Measurements from ENCODE around the gene PPDPF. TPM values are rescaled to one million over a fixed set of nuclear protein-coding genes. Genes with fewer than 3 reads are reported as not detected.
"Not testable (repeated sequence)": the region's sequence is repeated elsewhere in the genome, so short reads cannot be mapped to it uniquely, and the experiment has no call there.

The PPDPF gene
- total RNA-seq, 1 experiment from 2014 or later: 38.0 TPM

GRCh38 chr20:63556873-63557478, 36.4 kb downstream of the PPDPF start:
- DNase-seq (ENCODE audit: low spot score): no peak
- in situ Hi-C loops (cut with HindIII; ENCODE audit: low sequenced_read_pairs): no loop called here

DNA sequence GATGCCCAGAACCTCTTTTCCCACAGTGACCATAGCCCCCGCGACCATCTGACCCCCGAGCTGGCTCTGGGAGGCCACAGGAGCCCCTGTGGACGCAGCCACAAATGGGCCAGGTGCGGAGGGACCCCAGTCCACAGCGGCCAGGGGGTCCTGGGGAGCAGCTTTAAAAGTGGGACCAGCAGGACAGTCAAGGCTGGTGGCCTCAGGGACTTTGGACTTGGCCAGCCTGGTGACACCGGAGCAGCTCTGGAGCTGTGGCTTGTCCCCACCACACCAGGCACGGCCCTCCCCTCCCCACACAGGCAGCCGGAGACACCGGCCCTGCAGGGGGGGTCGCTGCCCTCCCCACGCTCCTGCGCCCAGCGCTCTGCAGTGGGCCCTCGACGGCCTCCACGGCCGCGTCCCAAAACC, 36.9 kb downstream of the PPDPF start:
- in situ Hi-C loops (cut with HindIII; ENCODE audit: low sequenced_read_pairs): no loop called here
- DNase-seq (ENCODE audit: low spot score): no peak

DNA sequence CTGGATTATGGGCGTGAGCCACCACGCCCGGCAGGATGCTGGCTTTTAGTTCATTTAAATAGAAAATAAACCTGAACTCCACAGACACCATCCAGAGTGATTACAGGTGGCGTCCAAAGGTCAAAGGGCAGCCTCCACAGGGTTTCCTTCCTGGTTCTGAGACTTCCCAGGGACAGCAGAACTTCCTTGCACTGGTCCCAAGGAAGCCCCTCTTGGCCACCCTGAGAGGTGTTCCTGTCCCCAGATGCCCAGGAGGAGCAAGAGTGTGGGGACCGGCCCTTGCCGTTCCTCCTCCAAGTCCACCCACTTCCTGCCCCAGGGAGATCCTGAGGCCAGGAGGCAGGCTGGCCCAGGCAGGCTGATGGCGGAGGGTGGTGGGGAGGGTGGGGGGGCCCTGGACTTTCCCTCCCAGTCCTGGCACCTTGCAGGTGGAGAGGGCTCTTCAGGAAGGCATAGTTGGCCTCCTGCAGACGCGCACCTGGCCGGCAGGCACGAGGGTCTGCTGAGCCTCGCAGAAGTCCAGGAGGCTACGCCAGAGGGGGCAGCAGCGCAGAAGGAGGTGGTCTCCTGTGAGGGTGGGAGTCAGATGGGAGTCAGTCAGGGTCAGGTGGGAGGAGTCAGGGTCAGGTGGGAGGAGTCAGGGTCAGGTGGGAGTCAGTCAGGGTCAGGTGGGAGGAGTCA, 38.4 kb downstream of the PPDPF start:
- DNase-seq (ENCODE audit: low spot score): no peak
- in situ Hi-C loops (cut with HindIII; ENCODE audit: low sequenced_read_pairs): no loop called here

DNA sequence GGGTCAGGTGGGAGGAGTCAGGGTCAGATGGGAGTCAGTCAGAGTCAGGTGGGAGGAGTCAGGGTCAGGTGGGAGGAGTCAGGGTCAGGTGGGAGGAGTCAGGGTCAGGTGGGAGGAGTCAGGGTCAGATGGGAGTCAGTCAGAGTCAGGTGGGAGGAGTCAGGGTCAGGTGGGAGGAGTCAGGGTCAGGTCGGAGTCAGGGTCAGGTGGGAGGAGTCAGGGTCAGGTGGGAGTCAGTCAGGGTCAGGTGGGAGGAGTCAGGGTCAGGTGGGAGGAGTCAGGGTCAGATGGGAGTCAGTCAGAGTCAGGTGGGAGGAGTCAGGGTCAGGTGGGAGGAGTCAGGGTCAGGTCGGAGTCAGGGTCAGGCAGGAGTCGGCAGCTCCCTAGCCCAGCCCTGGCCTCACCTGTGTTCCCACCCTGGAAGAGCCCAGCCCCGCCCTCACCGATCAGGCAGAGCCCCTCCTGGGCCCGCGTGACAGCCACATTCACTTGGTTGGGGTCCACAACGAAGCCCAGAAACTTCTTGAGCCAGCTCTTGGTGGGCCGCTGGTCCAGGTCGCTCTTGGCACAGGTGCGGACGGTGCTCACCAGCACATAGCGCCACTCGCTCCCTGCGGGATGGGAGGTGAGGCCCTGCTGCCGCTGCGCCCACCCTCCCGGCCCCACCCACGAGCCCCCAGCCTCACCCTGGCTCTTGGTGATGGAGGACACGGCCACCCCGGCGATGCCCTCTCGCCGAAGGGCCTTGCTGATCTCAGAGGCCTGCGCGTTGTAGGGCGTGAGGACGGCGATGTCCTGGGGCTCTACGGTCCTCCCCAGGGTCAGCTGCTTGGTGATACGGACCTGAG, 39.1 kb downstream of the PPDPF start:
- DNase-seq (ENCODE audit: low spot score): not testable (repeated sequence)

DNA sequence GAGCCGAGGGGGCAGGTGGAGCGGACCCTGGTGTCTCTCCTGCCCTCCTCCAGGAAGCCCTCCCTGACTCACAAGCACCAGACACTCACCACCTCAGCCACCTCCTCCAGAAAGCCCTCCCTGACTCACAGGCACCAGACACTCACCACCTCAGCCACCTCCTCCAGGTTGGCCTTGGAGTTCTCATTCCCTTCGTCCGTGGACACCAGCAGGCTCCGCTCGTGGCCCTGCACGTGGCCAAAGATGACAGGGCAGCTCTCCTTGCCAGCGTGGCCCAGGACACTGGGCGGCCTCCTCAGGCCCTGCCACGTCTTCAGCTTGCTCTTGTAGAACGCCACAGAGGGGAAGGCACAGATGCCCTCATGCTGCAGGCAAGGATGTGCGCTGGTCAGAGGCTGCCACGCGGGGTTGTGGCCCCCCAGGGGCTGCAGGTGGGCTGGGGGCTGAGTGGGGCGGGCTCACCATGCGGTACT, 39.8 kb downstream of the PPDPF start:
- no peak for DNase-seq (ENCODE audit: low spot score)
- in situ Hi-C loops (cut with HindIII; ENCODE audit: low sequenced_read_pairs): no loop called here

More for the DNA sequence above, 39.1 kb downstream of the PPDPF start:
- in situ Hi-C loops (cut with HindIII; ENCODE audit: low sequenced_read_pairs): not testable (repeated sequence)

- DNase-seq (ENCODE audit: low spot score): no peak
- in situ Hi-C loops (cut with HindIII; ENCODE audit: low sequenced_read_pairs): no loop called here
Observed at GRCh38 chr20:63560856-63561609, 40.5 kb downstream of the PPDPF start.

- no peak for DNase-seq (ENCODE audit: low spot score)
- in situ Hi-C loops (cut with HindIII; ENCODE audit: low sequenced_read_pairs): no loop called here
Observed at GRCh38 chr20:63561624-63562396, 41.2 kb downstream of the PPDPF start.

GRCh38 chr20:63562461-63563224, 42.1 kb downstream of the PPDPF start:
- in situ Hi-C loops (cut with HindIII; ENCODE audit: low sequenced_read_pairs): no loop called here
- DNase-seq (ENCODE audit: low spot score): no peak

DNA sequence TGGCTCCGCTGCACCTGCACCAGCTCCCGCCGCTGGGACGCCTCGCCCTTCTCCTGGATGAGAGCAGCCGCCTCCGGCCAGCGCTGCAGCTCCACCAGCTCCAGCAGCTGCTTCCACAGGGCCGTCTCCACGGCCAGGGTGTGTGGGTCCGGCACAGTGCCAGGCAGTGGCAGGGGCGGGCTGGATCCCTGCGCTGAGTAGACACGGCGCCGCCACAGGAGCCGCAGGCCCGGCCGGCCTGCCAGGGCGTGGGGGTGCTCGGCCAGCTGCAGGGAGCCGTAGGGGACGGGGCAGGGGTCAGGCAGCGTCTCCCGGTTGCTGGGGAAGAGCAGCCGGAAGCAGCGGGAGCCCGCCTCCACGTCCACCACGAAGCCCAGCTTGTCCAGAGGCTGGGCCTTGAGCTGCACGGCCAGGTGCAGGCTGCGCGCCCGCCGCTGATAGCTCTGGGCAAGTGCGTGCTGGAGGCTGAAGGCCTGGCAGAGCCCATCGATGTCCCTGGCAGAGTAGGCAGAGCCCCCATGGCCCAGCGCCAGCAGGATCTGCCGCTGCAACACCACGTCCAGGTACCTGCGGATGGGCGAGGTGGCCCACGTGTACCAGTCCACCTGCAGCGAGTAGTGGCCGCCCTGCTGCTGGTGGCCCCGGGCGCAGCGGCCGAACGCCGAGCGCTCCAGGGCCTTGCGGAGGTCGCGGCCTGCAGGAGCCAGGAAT, 42.8 kb downstream of the PPDPF start:
- DNase-seq (ENCODE audit: low spot score): no peak
- in situ Hi-C loops (cut with HindIII; ENCODE audit: low sequenced_read_pairs): no loop called here

- in situ Hi-C loops (cut with HindIII; ENCODE audit: low sequenced_read_pairs): no loop called here
- no peak for DNase-seq (ENCODE audit: low spot score)
Observed at GRCh38 chr20:63564036-63564810, 43.7 kb downstream of the PPDPF start.

- DNase-seq (ENCODE audit: low spot score): no peak
- in situ Hi-C loops (cut with HindIII; ENCODE audit: low sequenced_read_pairs): no loop called here
Observed at GRCh38 chr20:63565021-63565698, 44.6 kb downstream of the PPDPF start.

GRCh38 chr20:63565699-63566335, 45.3 kb downstream of the PPDPF start:
- peak; percentile 12 for DNase-seq (ENCODE audit: low spot score)
- in situ Hi-C loops (cut with HindIII; ENCODE audit: low sequenced_read_pairs): no loop called here

DNA sequence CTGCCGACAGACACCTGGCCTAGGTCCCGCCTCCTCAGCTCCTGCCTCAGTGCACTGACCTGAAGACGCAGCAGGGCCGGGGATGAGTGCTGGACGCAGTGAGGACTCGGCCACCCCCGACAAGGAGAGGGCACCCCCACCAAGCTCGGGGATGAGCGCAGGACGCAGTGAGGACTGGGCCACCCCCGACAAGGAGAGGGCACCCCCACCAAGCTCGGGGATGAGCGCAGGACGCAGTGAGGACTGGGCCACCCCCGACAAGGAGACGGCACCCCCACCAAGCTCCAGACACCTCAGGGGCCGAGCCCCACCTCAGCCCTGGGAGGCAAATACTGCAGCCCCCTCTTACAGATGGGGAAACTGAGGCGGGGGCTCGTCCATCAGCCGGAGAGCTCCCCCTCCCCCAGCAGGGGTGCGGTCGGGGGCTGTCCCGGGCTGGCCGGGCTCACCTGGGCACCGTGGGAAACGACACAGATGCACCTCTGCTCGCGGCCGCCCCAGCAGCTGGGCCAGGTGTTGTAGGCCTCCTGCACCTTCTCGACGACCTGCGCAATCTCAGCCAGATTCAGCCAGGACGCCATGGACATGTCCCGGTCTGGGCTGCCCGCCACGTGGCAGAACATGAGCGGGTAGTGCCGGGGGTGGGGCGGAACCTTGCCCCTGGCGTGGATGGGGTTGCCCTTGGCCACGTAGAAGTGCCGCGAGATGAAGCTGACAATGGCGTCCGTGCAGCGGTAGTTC, 46.0 kb downstream of the PPDPF start:
- in situ Hi-C loops (cut with HindIII; ENCODE audit: low sequenced_read_pairs): no loop called here
- no peak for DNase-seq (ENCODE audit: low spot score)

DNA sequence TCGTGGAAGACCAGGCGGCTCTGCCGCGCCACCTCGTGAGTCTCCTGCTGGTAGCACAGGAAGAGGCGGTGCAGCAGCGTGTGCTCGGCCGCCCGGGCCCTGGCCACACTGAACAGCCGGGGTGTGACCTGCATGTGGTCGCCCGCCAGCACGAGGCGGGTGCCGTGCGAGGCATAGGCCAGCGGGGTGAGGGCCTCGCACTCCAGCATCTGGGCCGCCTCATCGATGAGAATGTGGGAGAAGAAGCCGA, 46.5 kb downstream of the PPDPF start:
- DNase-seq (ENCODE audit: low spot score): no peak
- in situ Hi-C loops (cut with HindIII; ENCODE audit: low sequenced_read_pairs): no loop called here

- no peak for DNase-seq (ENCODE audit: low spot score)
- in situ Hi-C loops (cut with HindIII; ENCODE audit: low sequenced_read_pairs): no loop called here
Observed at GRCh38 chr20:63567386-63568169, 47.0 kb downstream of the PPDPF start.
